ENCODE results near the gene ACP2.

DNA sequence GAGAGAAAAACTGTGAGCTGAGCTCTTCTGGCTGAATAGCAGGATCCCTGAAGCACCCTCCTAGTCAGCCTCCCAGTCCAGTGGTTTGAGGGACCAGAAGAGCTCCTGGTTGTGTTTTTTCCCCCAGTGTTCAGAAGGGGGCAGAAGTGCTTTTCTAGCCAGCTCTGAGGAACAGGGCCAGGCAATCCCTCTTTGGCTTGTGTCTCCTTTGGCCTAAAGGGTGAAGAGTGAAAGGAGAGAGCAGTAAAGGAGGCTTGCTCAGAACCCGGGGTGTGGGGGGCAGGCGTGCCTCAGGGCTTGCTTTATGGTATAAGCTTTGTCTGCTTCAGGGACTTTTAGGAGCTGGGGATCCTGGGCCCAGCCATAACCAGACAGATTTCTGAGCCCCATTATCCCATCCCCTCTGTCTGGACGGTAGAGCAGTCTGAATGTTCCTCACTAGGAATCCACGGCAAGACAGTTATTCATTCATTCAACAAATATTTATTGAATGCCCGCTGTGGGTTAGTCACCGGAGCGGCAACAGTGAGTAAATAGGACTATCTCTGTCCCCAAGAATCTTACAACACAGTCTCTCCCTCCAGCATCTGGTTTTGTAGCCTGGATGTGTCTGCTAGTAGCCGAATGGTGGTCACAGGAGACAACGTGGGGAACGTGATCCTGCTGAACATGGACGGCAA lies 14.5 kb downstream of the ACP2 start:
- TF ChIP-seq CTCF (conservative IDR thresholded peaks at IDR 0.05; ENCODE audit: low read length) (peak; percentile 66), EZH2phosphoT487 (IDR thresholded peaks at IDR 0.05; ENCODE audit: borderline replicate concordance, low read depth, low read length) (no peak)

All from OCI-LY7 (cell line).